H1 (cell line): ENCODE results near the gene RAB35. TPM values are rescaled to one million over a fixed set of nuclear protein-coding genes. Genes with fewer than 3 reads are reported as not detected.

Source experiments
- BACH1 ChIP-seq: IDR thresholded peaks from 2 replicates; pipeline ENCODE4 v1.6.1; 2012; ENCODE audit warnings: low read length, improper control_type of control experiment
- CBX5 ChIP-seq: fragments of 300-800, 300-1000 bp; sonication (generic); IDR thresholded peaks from 2 replicates; pipeline ENCODE4 v1.7.1; 2016; ENCODE audit warnings: antibody characterized with exemption, low read length, low read depth
- CHD7 ChIP-seq: fragments of 300-600 bp; sonication (generic); IDR thresholded peaks from 2 replicates; pipeline ENCODE4 v1.7.1; 2012; ENCODE audit warnings: low read length, moderate library complexity, mild to moderate bottlenecking, inconsistent platforms; ENCODE audit not compliant: insufficient replicate concordance
- EP300 ChIP-seq, 2 experiments: IDR thresholded peaks; 1 replicate in 1 of 2; 2 replicates in 1 of 2; pipeline ENCODE4 v1.6.1; 2011 to 2012; ENCODE audit warnings: low read depth in 2 of 2, low read length in 2 of 2, mild to moderate bottlenecking in 2 of 2, borderline replicate concordance in 1 of 2, inconsistent platforms in 1 of 2, moderate library complexity in 1 of 2
- MAFK ChIP-seq: IDR thresholded peaks from 2 replicates; pipeline ENCODE4 v1.6.1; 2012; ENCODE audit warnings: low read depth, mild to moderate bottlenecking, improper control_type of control experiment, low read length
- TEAD4 ChIP-seq: IDR thresholded peaks from 2 replicates; pipeline ENCODE4 v1.6.1; 2012; ENCODE audit warnings: low read depth, low read length, inconsistent platforms, mixed read lengths
- USF2 ChIP-seq: IDR thresholded peaks from 2 replicates; pipeline ENCODE4 v1.6.1; 2011; ENCODE audit warnings: low read length, improper control_type of control experiment
- polyA plus RNA-seq, 7 experiments: library from polyadenylated mRNA; depleted of rRNA in 3 of 7; stranded (reverse) in 5 of 7; unstranded in 2 of 7; fragments of >200 nt in 5 of 7; fragments of 200-250 nt in 2 of 7; gene quantifications; 1 replicate in 5 of 7; 2 replicates in 1 of 7; 4 replicates in 1 of 7; pipeline versions ENCODE4 v1.2.1 to v1.2.3, GENCODE V29; 2011 to 2013; ENCODE audit warnings: missing spikeins in 2 of 7, mixed read lengths in 2 of 7
- total RNA-seq: library from RNA; stranded (reverse); fragmentation: NEBNext Ultra II Directional; extraction: Animal tissue kit (Norgen Biotek cat#: 25700); gene quantifications from 2 replicates; pipeline ENCODE4 v1.2.1, GENCODE V29; 2021

Gene RAB35
- total and polyA plus RNA-seq, 2 of the 8 experiments (the other 6 are each of a cell fraction or from before 2014, with no cell fraction given), result 33.4 to 39.0 TPM

- TF ChIP-seq CBX5 (no peak), TEAD4 (no peak), EP300 (IDR thresholded peaks at IDR 0.05; ENCODE audit: borderline replicate concordance in 1 of 2, low read depth in 2 of 2, low read length in 2 of 2) (no peak), CHD7 (no peak), MAFK (no peak), BACH1 (no peak), USF2 (no peak)
Observed at GRCh38 chr12:120130011-120130410, 13.5 kb upstream of the RAB35 start (continued).
